Measurements from ENCODE around the gene ASTN1. TPM values are rescaled to one million over a fixed set of nuclear protein-coding genes. Genes with fewer than 3 reads are reported as not detected.

ASTN1 gene
- total RNA-seq, 1 donor from 2014 or later = 2.0 TPM

DNA sequence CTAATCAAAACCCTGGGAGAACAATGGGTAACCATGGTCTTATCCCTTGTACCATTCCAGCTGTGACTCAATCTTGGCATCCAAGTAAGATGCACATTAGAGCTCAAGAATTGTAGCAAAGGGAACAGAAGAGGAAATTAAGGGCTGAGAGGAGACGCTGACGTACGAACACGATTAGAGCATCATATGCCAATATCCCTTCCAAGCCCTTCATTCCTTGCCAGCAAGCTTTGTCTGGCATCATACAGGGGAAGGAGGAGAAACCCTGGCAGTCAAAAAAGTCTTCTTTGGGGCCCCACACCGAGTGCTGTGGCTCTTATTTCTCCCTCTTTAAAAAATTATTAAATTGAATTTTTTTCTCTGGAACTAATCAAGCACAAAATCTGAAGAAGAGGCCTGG lies 120.9 kb downstream of the ASTN1 start:
- DNase-seq (ENCODE audit: low spot score) = no peak

- DNase-seq (ENCODE audit: low spot score) = no peak
These were observed 128.9 kb downstream of the ASTN1 start for GRCh38 chr1:177035586-177035985.

- DNase-seq (ENCODE audit: low spot score) = no peak
These were observed 130.9 kb downstream of the ASTN1 start for GRCh38 chr1:177033628-177034027.

GRCh38 chr1:177032434-177032833 lies 132.1 kb downstream of the ASTN1 start:
- no peak for DNase-seq (ENCODE audit: low spot score)

GRCh38 chr1:177024623-177025022 lies 139.9 kb downstream of the ASTN1 start:
- no peak for DNase-seq (ENCODE audit: low spot score)

GRCh38 chr1:177023726-177024125 lies 140.8 kb downstream of the ASTN1 start:
- no peak for DNase-seq (ENCODE audit: low spot score)

DNA sequence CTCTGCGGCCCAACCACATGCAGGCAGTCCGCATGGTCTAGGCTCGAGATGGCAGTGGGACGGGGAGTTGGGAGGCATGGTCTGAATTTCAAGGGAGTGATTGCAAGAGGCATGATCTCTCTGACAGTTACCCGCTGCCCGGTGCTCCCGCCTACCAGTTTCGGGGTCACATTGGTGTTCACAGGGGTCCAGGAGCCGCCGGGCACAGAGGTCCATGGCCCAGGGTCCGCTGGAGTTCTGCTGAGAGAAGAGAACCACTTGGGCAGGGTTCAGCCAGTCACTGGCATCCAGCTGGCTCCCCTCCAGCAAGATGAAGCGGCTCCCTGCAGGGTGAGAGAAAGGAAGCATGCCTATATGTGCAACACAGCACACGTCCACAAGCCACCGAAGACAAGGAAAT lies 141.3 kb downstream of the ASTN1 start:
- DNase-seq (ENCODE audit: low spot score) = no peak

GRCh38 chr1:177021687-177022086 lies 142.8 kb downstream of the ASTN1 start:
- DNase-seq (ENCODE audit: low spot score) = no peak

- DNase-seq (ENCODE audit: low spot score) = no peak
These were observed 143.5 kb downstream of the ASTN1 start for GRCh38 chr1:177020851-177021589.

DNA sequence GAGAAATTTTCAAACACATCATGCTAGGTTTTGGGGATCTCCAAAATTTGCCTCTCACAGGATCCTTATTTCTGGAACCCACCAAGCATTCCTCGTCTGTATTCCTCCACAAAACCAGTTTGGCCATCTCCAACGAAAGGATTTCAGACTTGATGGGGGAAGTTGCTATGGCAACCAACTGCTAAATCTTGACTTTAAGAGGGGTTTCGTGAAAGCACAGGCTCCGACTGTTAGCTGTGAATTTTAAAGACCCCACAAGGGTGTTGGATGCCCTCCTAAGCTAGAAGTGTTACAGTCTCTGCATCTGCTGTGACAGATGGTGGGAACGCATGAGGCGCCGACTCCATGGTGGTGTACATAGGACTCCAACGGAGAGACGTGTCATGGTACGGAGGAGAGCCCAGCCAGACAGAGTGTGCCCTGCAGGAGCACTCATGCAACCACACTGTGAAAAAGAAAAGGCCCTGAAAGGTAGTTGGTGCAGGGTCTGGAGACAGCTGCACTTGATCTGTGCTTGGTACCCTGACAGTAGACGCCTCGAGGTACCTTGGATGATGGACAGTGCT lies 147.1 kb downstream of the ASTN1 start:
- DNase-seq (ENCODE audit: low spot score) = no peak

GRCh38 chr1:177014325-177014724 lies 150.2 kb downstream of the ASTN1 start:
- DNase-seq (ENCODE audit: low spot score) = no peak

- no peak for DNase-seq (ENCODE audit: low spot score)
These were observed 152.1 kb downstream of the ASTN1 start for GRCh38 chr1:177012342-177012925.

GRCh38 chr1:177011508-177011907 lies 153.0 kb downstream of the ASTN1 start:
- no peak for DNase-seq (ENCODE audit: low spot score)

DNA sequence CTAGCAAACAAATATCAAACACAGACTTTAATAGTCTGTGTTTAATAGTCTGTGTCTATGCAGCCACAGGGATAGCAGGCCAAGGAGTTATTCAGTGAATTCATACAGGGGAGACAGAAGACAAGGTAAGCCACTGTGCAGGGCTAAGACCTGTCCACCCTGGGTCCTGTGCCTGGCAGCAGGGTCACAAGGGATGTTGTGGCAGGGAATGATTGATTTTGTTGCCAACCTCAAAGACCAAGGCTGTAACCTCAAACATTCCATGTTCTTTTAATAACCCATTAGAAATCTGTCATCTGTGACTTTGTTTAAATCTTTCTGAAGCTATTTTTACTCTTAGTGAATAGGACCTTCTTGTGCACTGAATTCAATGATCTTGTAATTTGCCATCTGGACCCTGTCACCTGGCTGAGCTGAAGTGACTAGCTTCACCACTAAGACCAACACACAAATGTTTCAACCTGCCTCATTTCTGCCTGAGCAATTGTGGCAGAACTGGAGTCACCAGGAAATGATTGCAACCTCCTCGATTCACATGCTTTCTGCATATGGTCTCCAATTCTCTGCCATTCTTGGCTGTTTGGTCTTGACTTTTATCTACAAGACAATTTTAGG lies 154.2 kb downstream of the ASTN1 start:
- DNase-seq (ENCODE audit: low spot score) = no peak

- DNase-seq (ENCODE audit: low spot score) = no peak
These were observed 155.9 kb downstream of the ASTN1 start for GRCh38 chr1:177008653-177009052.

- DNase-seq (ENCODE audit: low spot score) = no peak
These were observed 156.9 kb downstream of the ASTN1 start for GRCh38 chr1:177007437-177008161.

- no peak for DNase-seq (ENCODE audit: low spot score)
These were observed 161.6 kb downstream of the ASTN1 start for GRCh38 chr1:177002891-177003290.

GRCh38 chr1:177001556-177001955 lies 163.0 kb downstream of the ASTN1 start:
- DNase-seq (ENCODE audit: low spot score) = no peak

GRCh38 chr1:176998183-176998795 lies 166.2 kb downstream of the ASTN1 start:
- no peak for DNase-seq (ENCODE audit: low spot score)

- DNase-seq (ENCODE audit: low spot score) = no peak
These were observed 167.9 kb downstream of the ASTN1 start for GRCh38 chr1:176996456-176997090.

- DNase-seq (ENCODE audit: low spot score) = no peak
These were observed 169.4 kb downstream of the ASTN1 start for GRCh38 chr1:176994931-176995596.

All from mucosa of gallbladder (tissue), 1 donor.